ENCODE measurements around the gene PPCS. TPM values are rescaled to one million over a fixed set of nuclear protein-coding genes. Genes with fewer than 3 reads are reported as not detected.

The PPCS gene
- total and polyA plus RNA-seq, 2 of the 4 experiments (the other 2 are of a cell fraction) = 8.2 to 18.9 TPM

- DNase-seq (no peak), ATAC-seq (ENCODE audit: low read depth) (no peak)
- BruUV-seq (replicated peaks) = no TSS peak
- Histone ChIP-seq H2BK15ac (ENCODE audit: low read depth, low read length) (no peak overlapping the region), H3K14ac (replicated peaks; ENCODE audit: low read depth, low read length) (no peak overlapping the region), H4K8ac (ENCODE audit: low read depth in 2 of 2, low read length in 2 of 2) (no peak overlapping the region), H3K9me1 (ENCODE audit: insufficient read depth, low read length) (no peaks in the 10 kb centered on the region), H3K4ac (ENCODE audit: low read depth, low read length) (no peak overlapping the region), H4K20me1 (ENCODE audit: insufficient read depth, low read length) (no peaks in the 10 kb centered on the region), H3K9me3 (ENCODE audit: control insufficient read depth, insufficient read depth, low read length) (no peaks in the 10 kb centered on the region), H3K56ac (ENCODE audit: extremely low read depth, insufficient read depth, low read length) (no peak overlapping the region), H3K27me3 (ENCODE audit: control insufficient read depth, insufficient read depth, low read length) (peaks cover 41% of the 10 kb centered on the region), H3K79me1 (ENCODE audit: low read depth in 1 of 2, low read length in 2 of 2) (no peaks in the 10 kb centered on the region), H2BK5ac (ENCODE audit: low read depth, low read length, poor library complexity, severe bottlenecking) (no peak overlapping the region), H3K27ac (ENCODE audit: insufficient read depth, low read length) (no peak overlapping the region), H4K5ac (ENCODE audit: low read depth, low read length) (no peak overlapping the region), H2AK5ac (ENCODE audit: low read depth, low read length) (no peak overlapping the region), H3K4me1 (ENCODE audit: control insufficient read depth, insufficient read depth, low read length) (peaks cover 3% of the 10 kb centered on the region; the same call in 1 of the 2 replicates), H3K18ac (ENCODE audit: low read depth, low read length) (no peak overlapping the region), H3K4me2 (ENCODE audit: low read depth, low read length) (no peak overlapping the region), H2AK9ac (replicated peaks; ENCODE audit: low read depth, low read length, poor library complexity) (no peak overlapping the region), H4K91ac (ENCODE audit: insufficient read depth, low read depth, low read length) (no peak overlapping the region), H3K4me3 (ENCODE audit: insufficient read depth, low read depth, low read length) (no peak overlapping the region), H3K36me3 (ENCODE audit: control insufficient read depth, insufficient read depth, low read length) (no peaks in the 10 kb centered on the region), H2AFZ (replicated peaks; ENCODE audit: low read length, poor library complexity) (no peak overlapping the region), H3K23ac (ENCODE audit: low read depth, low read length) (no peak overlapping the region), H2BK120ac (ENCODE audit: low read depth, low read length) (no peak overlapping the region), H2BK20ac (ENCODE audit: low read depth, low read length) (no peak overlapping the region), H3K9ac (ENCODE audit: low read depth, low read length) (no peak overlapping the region)
- TF ChIP-seq MXI1 (IDR thresholded peaks at IDR 0.05; ENCODE audit: borderline replicate concordance, low read depth, low read length) (no peak), MAFK (IDR thresholded peaks at IDR 0.05; ENCODE audit: low read depth, low read length) (no peak), RFX5 (IDR thresholded peaks at IDR 0.05; ENCODE audit: low read depth, low read length) (no peak), RCOR1 (IDR thresholded peaks at IDR 0.05; ENCODE audit: insufficient replicate concordance, low read length) (no peak), CHD1 (IDR thresholded peaks at IDR 0.05; ENCODE audit: low read depth, low read length) (no peak), SMC3 (IDR thresholded peaks at IDR 0.05; ENCODE audit: low read depth, low read length) (no peak), NFE2L2 (IDR thresholded peaks at IDR 0.05; ENCODE audit: low read depth, low read length) (no peak), RAD21 (IDR thresholded peaks at IDR 0.05; ENCODE audit: low read length) (no peak), USF2 (IDR thresholded peaks at IDR 0.05; ENCODE audit: low read depth, low read length) (no peak), FOS (IDR thresholded peaks at IDR 0.05; ENCODE audit: low read depth, low read length) (no peak), POLR2A (IDR thresholded peaks at IDR 0.05; ENCODE audit: low read depth, low read length) (no peak), ELK1 (IDR thresholded peaks at IDR 0.05; ENCODE audit: borderline replicate concordance, low read depth, low read length) (no peak), MAZ (IDR thresholded peaks at IDR 0.05; ENCODE audit: borderline replicate concordance, low read depth, low read length) (no peak), CEBPB (IDR thresholded peaks at IDR 0.05; ENCODE audit: low read depth, low read length) (no peak), BHLHE40 (IDR thresholded peaks at IDR 0.05; ENCODE audit: low read depth, low read length) (no peak)
- TF ChIP-seq, protein P1, sequence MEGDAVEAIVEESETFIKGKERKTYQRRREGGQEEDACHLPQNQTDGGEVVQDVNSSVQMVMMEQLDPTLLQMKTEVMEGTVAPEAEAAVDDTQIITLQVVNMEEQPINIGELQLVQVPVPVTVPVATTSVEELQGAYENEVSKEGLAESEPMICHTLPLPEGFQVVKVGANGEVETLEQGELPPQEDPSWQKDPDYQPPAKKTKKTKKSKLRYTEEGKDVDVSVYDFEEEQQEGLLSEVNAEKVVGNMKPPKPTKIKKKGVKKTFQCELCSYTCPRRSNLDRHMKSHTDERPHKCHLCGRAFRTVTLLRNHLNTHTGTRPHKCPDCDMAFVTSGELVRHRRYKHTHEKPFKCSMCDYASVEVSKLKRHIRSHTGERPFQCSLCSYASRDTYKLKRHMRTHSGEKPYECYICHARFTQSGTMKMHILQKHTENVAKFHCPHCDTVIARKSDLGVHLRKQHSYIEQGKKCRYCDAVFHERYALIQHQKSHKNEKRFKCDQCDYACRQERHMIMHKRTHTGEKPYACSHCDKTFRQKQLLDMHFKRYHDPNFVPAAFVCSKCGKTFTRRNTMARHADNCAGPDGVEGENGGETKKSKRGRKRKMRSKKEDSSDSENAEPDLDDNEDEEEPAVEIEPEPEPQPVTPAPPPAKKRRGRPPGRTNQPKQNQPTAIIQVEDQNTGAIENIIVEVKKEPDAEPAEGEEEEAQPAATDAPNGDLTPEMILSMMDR (conservative IDR thresholded peaks at IDR 0.05; ENCODE audit: low read depth, low read length) = no peak
- dilution Hi-C loops (cut with HindIII; ENCODE audit: low sequenced_read_pairs, unreplicated experiment) = no loop called here
- WGBS, 2 experiments (ENCODE audit: extremely low coverage in 2 of 2, insufficient read length in 1 of 2) = 29% methylated on average over 1 of the region's 7 CpGs; no CpG with 5 or more reads in 1 of the 2 experiments
- POLR2A ChIA-PET (ENCODE audit: unreplicated experiment) = interaction anchor here (0.6 kb wide), 1 partner anchor 952 kb away, joined by 14 read pairs; no protein-coding TSS in a partner anchor
- in situ Hi-C loops (cut with MboI; ENCODE audit: low sequenced_read_pairs) = no loop called here
- intact Hi-C loops (cut with micrococcal nuclease) = no loop called here
- CTCF ChIA-PET = no interaction called here
Observed at GRCh38 chr1:42420121-42420520, 36.2 kb upstream of the PPCS start.

Data from IMR-90 (cell line).